ENCODE results near the gene DNAJC2. TPM values are rescaled to one million over a fixed set of nuclear protein-coding genes. Genes with fewer than 3 reads are reported as not detected.
A peak's percentile ranks its signal among the peaks of the same experiment; 100 is the strongest.

The DNAJC2 gene
- total and polyA plus RNA-seq, 8 donors, result 4.1 to 35.6 (median 19.4) TPM

DNA sequence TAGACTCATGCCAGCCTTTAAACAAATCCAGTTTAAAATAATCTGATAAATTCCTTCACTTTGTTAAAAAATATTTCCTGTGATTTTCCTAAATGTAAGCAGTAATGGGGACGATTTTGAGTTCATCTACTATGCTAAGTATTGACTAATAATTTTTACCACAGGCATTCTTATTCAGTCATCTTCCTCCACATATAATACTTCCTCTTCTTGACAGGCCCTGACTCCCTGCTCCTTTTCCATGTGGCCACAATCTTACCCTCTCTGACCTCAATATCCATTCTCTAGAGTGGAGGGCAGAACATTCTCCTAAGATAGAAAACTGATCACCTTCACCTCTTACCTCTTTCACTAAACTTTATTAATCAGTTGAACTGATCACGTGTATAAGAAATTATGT is 7.8 kb downstream of the DNAJC2 start:
- DNase-seq, result no peak
- 86 to 94% (median 91%) methylated on average over 2 of the region's 2 CpGs for WGBS, 5 donors
- Histone ChIP-seq H3K4me1 (peaks cover 0 to 15% (median 6%) of the 10 kb centered on the region in 4 donors), H3K27me3 (no peaks in the 10 kb centered on the region), H3K9me3 (no peaks in the 10 kb centered on the region), H3K4me3 (no peak overlapping the region), H3K36me3 (peaks cover 40 to 94% (median 88%) of the 10 kb centered on the region in 4 donors), H3K27ac (no peak overlapping the region)
- intact Hi-C loops (cut with DNase I; ENCODE audit: low total_unique reads), result no loop called here
- TF ChIP-seq POLR2AphosphoS5 (IDR thresholded peaks at IDR 0.05) (no peak), POLR2A (IDR thresholded peaks at IDR 0.05) (no peak)

DNA sequence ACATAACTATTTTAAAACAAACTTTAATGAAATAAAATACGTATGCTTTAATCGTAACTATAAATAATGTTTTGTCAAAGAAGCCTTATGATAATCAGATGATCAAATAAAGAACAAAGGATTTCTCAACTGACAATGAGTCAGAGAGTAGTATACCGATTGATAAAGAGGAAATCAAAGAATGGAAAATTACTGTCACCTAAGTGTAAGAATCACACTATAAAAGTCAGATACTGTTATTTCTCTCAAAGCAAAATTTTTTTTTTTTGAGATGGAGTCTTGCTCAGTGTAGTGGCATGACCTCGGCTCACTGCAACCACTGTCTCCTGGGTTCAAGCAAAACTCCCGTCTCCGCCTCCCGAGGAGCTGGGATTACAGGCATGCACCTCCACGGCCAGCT is 18.8 kb downstream of the DNAJC2 start:
- Histone ChIP-seq H3K27ac (no peak overlapping the region), H3K4me3 (no peak overlapping the region), H3K4me1 (no peaks in the 10 kb centered on the region), H3K27me3 (no peaks in the 10 kb centered on the region), H3K36me3 (peaks cover 39 to 94% (median 86%) of the 10 kb centered on the region in 4 donors), H3K9me3 (no peaks in the 10 kb centered on the region)
- intact Hi-C loops (cut with DNase I; ENCODE audit: low total_unique reads), result no loop called here
- DNase-seq, result no peak
- 85 to 91% (median 86%) methylated on average over 8 of the region's 8 CpGs for WGBS, 5 donors
- TF ChIP-seq, protein P1, sequence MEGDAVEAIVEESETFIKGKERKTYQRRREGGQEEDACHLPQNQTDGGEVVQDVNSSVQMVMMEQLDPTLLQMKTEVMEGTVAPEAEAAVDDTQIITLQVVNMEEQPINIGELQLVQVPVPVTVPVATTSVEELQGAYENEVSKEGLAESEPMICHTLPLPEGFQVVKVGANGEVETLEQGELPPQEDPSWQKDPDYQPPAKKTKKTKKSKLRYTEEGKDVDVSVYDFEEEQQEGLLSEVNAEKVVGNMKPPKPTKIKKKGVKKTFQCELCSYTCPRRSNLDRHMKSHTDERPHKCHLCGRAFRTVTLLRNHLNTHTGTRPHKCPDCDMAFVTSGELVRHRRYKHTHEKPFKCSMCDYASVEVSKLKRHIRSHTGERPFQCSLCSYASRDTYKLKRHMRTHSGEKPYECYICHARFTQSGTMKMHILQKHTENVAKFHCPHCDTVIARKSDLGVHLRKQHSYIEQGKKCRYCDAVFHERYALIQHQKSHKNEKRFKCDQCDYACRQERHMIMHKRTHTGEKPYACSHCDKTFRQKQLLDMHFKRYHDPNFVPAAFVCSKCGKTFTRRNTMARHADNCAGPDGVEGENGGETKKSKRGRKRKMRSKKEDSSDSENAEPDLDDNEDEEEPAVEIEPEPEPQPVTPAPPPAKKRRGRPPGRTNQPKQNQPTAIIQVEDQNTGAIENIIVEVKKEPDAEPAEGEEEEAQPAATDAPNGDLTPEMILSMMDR (IDR thresholded peaks at IDR 0.05), result no peak
- no peak for TF ChIP-seq POLR2AphosphoS5 (IDR thresholded peaks at IDR 0.05)
- TF ChIP-seq POLR2A (IDR thresholded peaks at IDR 0.05), result no peak

DNA sequence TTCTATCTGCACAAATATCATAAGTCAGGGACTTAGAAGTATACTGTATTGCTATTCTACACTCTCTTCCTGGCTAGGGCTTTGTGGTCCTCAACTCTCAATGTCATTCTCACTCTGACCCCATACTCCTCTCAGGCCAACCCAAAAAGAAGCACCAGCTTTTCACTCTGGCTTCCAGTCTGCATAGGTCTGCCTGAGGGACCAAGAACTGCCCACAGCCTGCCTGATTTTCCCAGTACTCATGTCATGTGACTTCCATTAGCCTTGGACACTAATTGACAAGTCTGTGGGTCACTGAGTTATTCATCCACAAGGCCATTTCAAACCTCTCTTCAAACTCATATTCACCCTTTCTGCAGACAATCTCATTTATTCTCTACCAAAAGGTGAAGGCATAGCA is 27.6 kb downstream of the DNAJC2 start:
- Histone ChIP-seq H3K27me3 (no peaks in the 10 kb centered on the region), H3K36me3 (peaks cover 73 to 100% (median 100%) of the 10 kb centered on the region in 4 donors), H3K9me3 (no peaks in the 10 kb centered on the region), H3K4me3 (no peak overlapping the region), H3K4me1 (no peaks in the 10 kb centered on the region), H3K27ac (no peak overlapping the region)
- TF ChIP-seq, protein P1 (IDR thresholded peaks at IDR 0.05), result no peak
- no peak for TF ChIP-seq POLR2A (IDR thresholded peaks at IDR 0.05)
- no peak for TF ChIP-seq EP300 (IDR thresholded peaks at IDR 0.05)
- no peak for TF ChIP-seq POLR2AphosphoS5 (IDR thresholded peaks at IDR 0.05)
- no peak for DNase-seq
- intact Hi-C loops (cut with DNase I; ENCODE audit: low total_unique reads), result no loop called here

DNA sequence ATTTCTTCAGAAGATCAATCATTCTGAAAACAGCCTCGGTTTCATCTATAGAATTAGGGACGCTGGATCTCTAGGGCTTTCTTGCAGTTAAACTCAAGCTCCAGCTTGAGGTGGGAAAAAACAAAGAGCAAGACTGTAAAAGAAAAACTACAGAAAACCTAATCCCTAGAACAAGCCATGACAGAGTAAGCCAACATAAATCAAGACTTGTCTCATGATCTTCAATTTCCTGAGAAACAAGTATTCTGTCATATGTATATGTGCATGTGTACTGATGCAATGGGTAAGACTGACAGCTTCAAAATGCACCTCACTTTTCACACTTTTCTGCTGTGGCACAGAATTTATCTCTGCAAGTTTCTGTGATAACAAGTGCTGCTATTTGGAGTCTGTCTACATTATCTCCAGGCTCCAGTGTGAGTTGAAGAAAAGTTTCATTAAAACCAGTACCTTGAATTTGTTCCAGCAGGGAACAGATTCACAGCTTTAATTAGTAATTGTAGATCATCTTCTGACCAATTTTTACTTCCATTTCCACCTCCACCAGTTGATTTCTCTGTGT is 28.1 kb downstream of the DNAJC2 start:
- Histone ChIP-seq H3K4me1 (no peaks in the 10 kb centered on the region), H3K27ac (no peak overlapping the region), H3K27me3 (no peaks in the 10 kb centered on the region), H3K36me3 (peaks cover 72 to 100% (median 100%) of the 10 kb centered on the region in 4 donors), H3K4me3 (no peak overlapping the region), H3K9me3 (no peaks in the 10 kb centered on the region)
- WGBS, 5 donors, result 88 to 96% (median 93%) methylated on average over 2 of the region's 2 CpGs
- DNase-seq, result no peak
- TF ChIP-seq POLR2AphosphoS5 (IDR thresholded peaks at IDR 0.05) (no peak), EP300 (IDR thresholded peaks at IDR 0.05) (no peak), POLR2A (IDR thresholded peaks at IDR 0.05) (no peak)
- TF ChIP-seq, protein P1 (IDR thresholded peaks at IDR 0.05), result no peak
- intact Hi-C loops (cut with DNase I; ENCODE audit: low total_unique reads), result no loop called here

DNA sequence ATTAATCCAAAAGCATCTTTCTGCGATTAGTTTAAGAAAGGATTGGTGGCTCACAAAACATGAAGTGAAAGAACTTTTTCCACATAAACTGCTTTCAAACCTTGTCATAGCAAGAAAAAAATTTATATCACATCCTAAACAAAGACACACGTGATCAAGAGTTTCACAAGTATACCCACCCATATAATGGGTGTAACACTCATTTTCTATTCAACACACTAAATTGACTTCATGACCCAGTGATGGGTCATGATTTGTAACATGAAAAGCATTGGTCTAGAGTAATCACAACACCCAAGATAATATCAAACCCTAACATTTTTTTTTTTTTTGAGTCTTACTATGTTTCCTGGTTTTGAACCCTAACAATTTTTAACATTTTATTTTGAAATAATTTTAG is 29.7 kb downstream of the DNAJC2 start:
- intact Hi-C loops (cut with DNase I; ENCODE audit: low total_unique reads), result no loop called here
- no peak for DNase-seq
- no peaks in the 10 kb centered on the region for H3K4me1 ChIP-seq
- H3K4me3 ChIP-seq, result no peak overlapping the region
- H3K9me3 ChIP-seq, result no peaks in the 10 kb centered on the region
- no peaks in the 10 kb centered on the region for H3K27me3 ChIP-seq
- 74 to 80% (median 78%) methylated on average over 2 of the region's 2 CpGs for WGBS, 5 donors
- TF ChIP-seq, protein P1 (IDR thresholded peaks at IDR 0.05), result no peak
- TF ChIP-seq POLR2A (IDR thresholded peaks at IDR 0.05), result no peak
- no peak for TF ChIP-seq POLR2AphosphoS5 (IDR thresholded peaks at IDR 0.05)
- TF ChIP-seq EP300 (IDR thresholded peaks at IDR 0.05), result no peak
- H3K27ac ChIP-seq, result peak overlapping the region in 1 of 5 donors; percentile 13
- H3K36me3 ChIP-seq, result peaks cover 65 to 100% (median 100%) of the 10 kb centered on the region in 4 donors
